GM12865 (cell line): ENCODE measurements around the gene BRF1.
"Not testable (repeated sequence)": the region's sequence is repeated elsewhere in the genome, so short reads cannot be mapped to it uniquely, and the experiment has no call there.

ENCODE experiments used
- DNase-seq: peaks from one replicate; pipeline ENCODE4 v3.0.0; 2010; ENCODE audit warnings: low read depth
- H3K4me3 ChIP-seq: 2 replicates; pipeline ENCODE4 v1.5.1; 2011; ENCODE audit warnings: mild to moderate bottlenecking, low read depth, low read length, control low read depth
- CTCF ChIP-seq: IDR thresholded peaks from 2 replicates; pipeline ENCODE4 v1.5.1; 2011; ENCODE audit warnings: low read length, control low read depth, low read depth, inconsistent platforms; ENCODE audit not compliant: insufficient read depth; ENCODE audit errors: missing control alignments

The BRF1 gene

GRCh38 chr14:105336477-105337287 is 35.9 kb upstream of the BRF1 start:
- no peak overlapping the region for H3K4me3 ChIP-seq
- no peak for DNase-seq
- no peak for TF ChIP-seq CTCF

GRCh38 chr14:105335735-105336476 is 35.1 kb upstream of the BRF1 start:
- TF ChIP-seq CTCF, result no peak
- H3K4me3 ChIP-seq, result no peak overlapping the region
- no peak for DNase-seq

GRCh38 chr14:105335231-105335542 is 34.4 kb upstream of the BRF1 start:
- H3K4me3 ChIP-seq, DNase-seq: not testable (repeated sequence)

GRCh38 chr14:105334383-105335230 is 33.8 kb upstream of the BRF1 start:
- no peak for DNase-seq
- no peak for TF ChIP-seq CTCF
- H3K4me3 ChIP-seq, result no peak overlapping the region

- DNase-seq, result no peak
- H3K4me3 ChIP-seq, result no peak overlapping the region
- no peak for TF ChIP-seq CTCF
These were observed 33.0 kb upstream of the BRF1 start for GRCh38 chr14:105333613-105334364.

- H3K4me3 ChIP-seq, result no peak overlapping the region
- DNase-seq, result no peak
- no peak for TF ChIP-seq CTCF
These were observed 32.3 kb upstream of the BRF1 start for GRCh38 chr14:105333020-105333490.
